ENCODE measurements around the gene CCDC121. TPM values are rescaled to one million over a fixed set of nuclear protein-coding genes. Genes with fewer than 3 reads are reported as not detected.

Gene CCDC121, protein sequence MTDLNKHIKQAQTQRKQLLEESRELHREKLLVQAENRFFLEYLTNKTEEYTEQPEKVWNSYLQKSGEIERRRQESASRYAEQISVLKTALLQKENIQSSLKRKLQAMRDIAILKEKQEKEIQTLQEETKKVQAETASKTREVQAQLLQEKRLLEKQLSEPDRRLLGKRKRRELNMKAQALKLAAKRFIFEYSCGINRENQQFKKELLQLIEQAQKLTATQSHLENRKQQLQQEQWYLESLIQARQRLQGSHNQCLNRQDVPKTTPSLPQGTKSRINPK
- 1.4 and 1.7 TPM in 2 replicates for total RNA-seq

DNA sequence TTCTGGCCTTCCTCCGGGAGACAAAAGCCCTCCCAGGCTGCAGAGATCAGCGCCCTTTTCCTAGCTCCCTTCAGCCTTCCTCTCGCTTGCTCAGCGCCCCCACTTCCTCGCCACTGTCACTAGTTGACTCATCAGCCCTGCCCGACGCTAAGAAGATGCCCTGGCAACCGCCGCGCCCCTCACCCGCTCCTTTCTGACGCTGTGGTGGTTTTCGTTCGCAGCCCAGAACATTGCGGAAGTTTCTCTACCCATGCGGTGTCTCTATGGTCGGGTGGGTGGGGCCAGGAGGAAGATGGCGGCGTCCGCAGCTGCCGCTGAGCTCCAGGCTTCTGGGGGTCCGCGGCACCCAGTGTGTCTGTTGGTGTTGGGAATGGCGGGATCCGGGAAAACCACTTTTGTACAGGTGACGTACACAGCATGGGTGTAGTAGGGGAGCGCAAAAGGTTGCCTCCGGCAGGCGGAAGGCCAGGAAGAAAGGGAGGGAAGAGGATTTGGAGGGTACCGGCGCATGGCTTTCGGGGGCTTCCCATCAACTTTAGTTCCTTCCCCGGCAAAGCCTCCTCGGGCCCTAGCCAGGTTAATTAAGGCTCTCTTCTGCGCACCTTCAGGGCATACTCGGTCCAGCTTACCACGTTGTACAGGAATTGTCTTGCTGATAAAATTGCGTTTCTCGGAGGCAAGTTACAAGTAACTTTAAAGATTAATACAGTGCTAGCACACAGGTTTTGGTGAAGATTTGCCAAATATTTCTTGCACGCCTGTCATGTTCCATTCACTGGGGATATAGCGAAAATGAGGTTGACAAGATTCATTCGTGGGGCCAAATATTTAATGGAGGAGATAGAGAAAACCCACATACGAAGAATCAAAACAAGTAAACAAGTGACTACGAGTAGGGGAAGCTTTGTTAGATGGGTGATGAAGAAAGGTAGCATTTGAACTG, at the start of gene CCDC121, which contains the start of gene GPN1:
CCDC121 (minus strand) TSS at position 246 of the 943 bp plus-strand sequence. CDS start 1,213 bp downstream, outside the sequence.
GPN1 (plus strand) TSS at position 284 of the 943 bp plus-strand sequence; CDS start at position 293, 9 bp downstream.

DNA sequence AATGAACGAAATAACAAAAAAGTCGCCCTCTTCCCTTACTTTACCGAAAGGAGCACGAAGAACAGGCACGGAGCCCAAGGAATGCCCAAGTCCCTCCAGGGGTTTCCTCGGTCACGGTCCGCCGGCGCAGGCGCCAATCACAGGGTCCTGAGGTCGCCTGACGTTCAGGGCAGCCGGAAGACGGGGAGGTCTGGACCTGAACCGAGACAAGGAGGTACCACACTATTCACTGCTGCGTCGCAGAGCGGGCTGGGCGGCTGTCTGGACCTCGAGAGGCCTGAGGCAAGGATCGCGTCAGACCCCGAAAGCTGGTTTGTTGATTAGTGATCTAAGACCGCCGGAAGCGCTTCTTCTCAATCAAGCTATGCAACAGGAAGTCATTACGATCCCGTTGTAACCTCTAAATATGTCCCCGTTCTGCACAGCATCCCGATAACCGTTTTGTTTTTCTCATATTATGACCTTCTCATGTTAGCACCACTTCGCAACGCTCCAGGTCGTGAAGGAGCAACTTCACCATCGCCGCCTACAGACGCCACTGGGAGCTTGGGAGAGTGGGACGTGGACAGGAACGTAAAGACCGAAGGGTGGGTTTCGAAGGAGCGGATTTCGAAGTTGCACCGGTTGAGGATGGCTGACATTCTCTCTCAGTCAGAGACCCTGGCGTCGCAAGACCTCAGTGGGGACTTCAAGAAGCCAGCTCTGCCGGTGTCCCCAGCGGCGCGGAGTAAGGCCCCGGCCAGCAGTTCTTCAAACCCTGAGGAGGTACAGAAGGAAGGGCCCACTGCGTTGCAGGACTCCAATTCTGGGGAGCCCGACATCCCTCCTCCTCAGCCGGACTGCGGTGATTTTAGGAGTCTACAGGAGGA, 34.7 kb upstream of the CCDC121 start, which contains the start of the genes SLC4A1AP and SUPT7L:
SLC4A1AP (plus strand) TSS at position 605 of the 869 bp plus-strand sequence; CDS start at position 631, 26 bp downstream.
SUPT7L (minus strand) TSS at position 330 of the 869 bp plus-strand sequence. CDS start 1,422 bp downstream, outside the sequence.

DNA sequence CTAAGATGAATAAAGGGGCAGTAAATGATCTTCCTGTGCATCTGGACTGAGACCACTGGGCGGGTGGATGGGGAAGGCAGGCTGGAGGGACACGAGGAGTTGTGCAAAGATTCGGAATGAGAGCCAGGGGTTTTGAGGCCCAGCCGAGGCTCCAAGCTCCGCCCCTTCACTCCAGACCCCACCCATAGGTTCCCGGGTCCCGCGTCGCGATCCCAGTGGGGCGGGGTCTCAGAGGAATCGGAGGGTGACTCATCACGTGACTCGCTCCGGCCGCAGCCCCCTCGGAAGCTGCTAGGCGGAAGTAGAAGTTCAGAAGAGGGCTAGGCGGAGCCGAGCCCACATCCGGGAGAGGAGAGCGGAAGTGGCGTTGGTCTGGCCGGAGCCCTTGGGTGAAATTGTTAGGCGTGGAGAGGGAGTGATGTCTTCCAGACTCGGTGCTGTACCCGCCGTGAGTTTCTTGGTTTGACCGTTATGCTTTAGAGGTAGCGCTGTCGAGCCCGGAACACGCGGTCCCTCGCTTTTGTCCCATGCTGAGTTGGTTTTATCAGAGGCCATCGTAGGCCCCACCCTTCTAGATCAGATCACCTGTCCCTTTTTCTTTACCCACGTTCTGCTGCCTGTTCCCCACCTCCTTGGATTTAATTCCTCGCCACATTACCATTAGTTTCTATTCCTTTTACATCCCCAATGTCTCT, 46.0 kb downstream of the CCDC121 start, which contains the start of gene ZNF512:
ZNF512 (plus strand) TSS at position 348 of the 695 bp plus-strand sequence; CDS start at position 419, 71 bp downstream.

Small RNA genes lying within 50 kb of the gene (small RNA-seq; reads per million reads assigned to genes)
- gene RF00340 = not detected

Other genes starting within 250 kb of the CCDC121 start
- gene ZNF513, start 248.3 kb downstream of the CCDC121 start, total RNA-seq = 7.4 and 10.7 TPM in 2 replicates
- 133 and 134 TPM in 2 replicates for gene PPM1G, start 219.4 kb downstream of the CCDC121 start, total RNA-seq
- gene NRBP1, start 200.4 kb downstream of the CCDC121 start, total RNA-seq = 116 and 119 TPM in 2 replicates
- 0.53 and 0.57 TPM in 2 replicates for gene KRTCAP3, start 186.6 kb downstream of the CCDC121 start, total RNA-seq
- 25.4 and 25.9 TPM in 2 replicates for gene IFT172, start 139.3 kb downstream of the CCDC121 start, total RNA-seq
- gene FNDC4, start 133.8 kb downstream of the CCDC121 start, total RNA-seq = 17.3 and 18.1 TPM in 2 replicates
- 9.2 and 9.6 TPM in 2 replicates for gene GCKR, start 132.2 kb downstream of the CCDC121 start, total RNA-seq
- 61.0 and 66.8 TPM in 2 replicates for gene ZNF512, start 46.0 kb downstream of the CCDC121 start, total RNA-seq
- gene GPN1, start within 50 bp of the CCDC121 start, total RNA-seq = 55.2 and 61.5 TPM in 2 replicates
- gene SUPT7L, start 34.6 kb upstream of the CCDC121 start, total RNA-seq = 28.7 and 29.9 TPM in 2 replicates
- 41.9 and 42.4 TPM in 2 replicates for gene SLC4A1AP, start 34.9 kb upstream of the CCDC121 start, total RNA-seq
- 136 and 151 TPM in 2 replicates for gene MRPL33, start 142.7 kb upstream of the CCDC121 start, total RNA-seq